Fibroblast of lung (primary cell): ENCODE measurements around the gene FMNL3.

Source experiments
- CTCF ChIP-seq, 2 donors: IDR thresholded peaks in 1 of 2; conservative IDR thresholded peaks in 1 of 2; 1 replicate in 1 of 2; 2 replicates in 1 of 2; pipeline ENCODE4 v1.5.1; 2011 to 2012; ENCODE audit warnings: low read length in 2 of 2, control low read depth in 1 of 2, inconsistent platforms in 1 of 2, low read depth in 1 of 2, mild to moderate bottlenecking in 1 of 2
- EZH2 ChIP-seq: IDR thresholded peaks from 2 replicates; pipeline ENCODE4 v1.5.1; 2012; ENCODE audit warnings: low read length, control low read depth, mild to moderate bottlenecking; ENCODE audit errors: missing control alignments

- TF ChIP-seq CTCF (conservative IDR thresholded peaks at IDR 0.05 in 1 of 2, IDR thresholded peaks at IDR 0.05 in 1 of 2; ENCODE audit: low read depth in 1 of 2, low read length in 2 of 2): no peak
- TF ChIP-seq EZH2: no peak
Observed at GRCh38 chr12:49643135-49643534, 64.1 kb downstream of the FMNL3 start.
